Ovary (tissue), 9 donors: ENCODE results near the gene MAIP1. TPM values are rescaled to one million over a fixed set of nuclear protein-coding genes. Genes with fewer than 3 reads are reported as not detected.

Experiments
- DNase-seq, 5 donors: peaks; one replicate each; pipeline ENCODE4 v3.0.0-alpha.2; 2019 to 2020
- H3K27ac ChIP-seq, 2 donors: fragments of 200-600 bp; one replicate each; pipeline versions ENCODE4 v1.5.1 to v1.8.0; 2019 to 2022
- H3K27me3 ChIP-seq: fragments of 200-600 bp; one replicate; pipeline ENCODE4 v1.8.0; 2022
- H3K36me3 ChIP-seq: fragments of 200-600 bp; sonication (generic); one replicate; pipeline ENCODE4 v1.5.1; 2019
- H3K4me1 ChIP-seq: one replicate; pipeline ENCODE4 v1.8.1; 2013; ENCODE audit warnings: mild to moderate bottlenecking, moderate library complexity; ENCODE audit not compliant: insufficient read depth
- H3K4me3 ChIP-seq: fragments of 200-600 bp; sonication (generic); one replicate; pipeline ENCODE4 v1.5.1; 2017
- H3K9me3 ChIP-seq, 2 donors: fragments of 200-600 bp in 1 of 2; sonication (generic) in 1 of 2; one replicate each; pipeline versions ENCODE4 v1.5.1 to v1.8.1; 2013 to 2019; ENCODE audit warnings: mild to moderate bottlenecking in 1 of 2, moderate library complexity in 1 of 2
- CTCF ChIP-seq, 3 donors: fragments of 450-650 bp in 2 of 3; fragments of 200-600 bp in 1 of 3; IDR thresholded peaks; one replicate each; pipeline versions ENCODE4 v1.5.1 to v1.8.0; 2016 to 2022; ENCODE audit warnings: antibody characterized with exemption in 3 of 3, mild to moderate bottlenecking in 1 of 3
- EP300 ChIP-seq: sonication (generic); formaldehyde crosslinking; IDR thresholded peaks from one replicate; pipeline ENCODE4 v1.6.1; 2017; ENCODE audit warnings: antibody characterized with exemption
- POLR2A ChIP-seq: fragments of 450-650 bp; IDR thresholded peaks from one replicate; pipeline ENCODE4 v1.6.1; 2017; ENCODE audit warnings: antibody characterized with exemption, mild to moderate bottlenecking, moderate library complexity
- WGBS, 3 donors: extraction: QIAGEN DNeasy Blood & Tissue Kit in 1 of 3; methylation state at CpG; one replicate each; pipeline versions ENCODE4 v1.1.5 to v1.1.7; 2013 to 2017; 5-methylcytosine and 5-hydroxymethylcytosine counted together
- intact Hi-C, 4 donors: fragments of 100-400 bp; cut with DNase I; formaldehyde crosslinking; loops; one replicate each; pipeline versions ENCODE4 v1.11.0 to v1.15.1; 2022 to 2023
- polyA plus RNA-seq, 2 donors: library from polyadenylated mRNA; stranded (reverse); fragments of 200-250 nt in 1 of 2; fragments of 350-450 nt in 1 of 2; fragmentation: Illumina TruSeq in 1 of 2; extraction: RNeasy Lipid Tissue Mini Kit (QIAGEN cat#74804) in 1 of 2; gene quantifications; one replicate each; pipeline ENCODE4 v1.2.3, GENCODE V29; 2013 to 2014
- total RNA-seq, 7 donors: library from RNA; depleted of rRNA in 2 of 7; stranded (reverse); fragments of >200 nt in 2 of 7; fragmentation: NEBNext Ultra II Directional in 3 of 7; extraction: Animal tissue kit (Norgen Biotek cat#: 25700) in 3 of 7; gene quantifications; one replicate each; pipeline versions ENCODE4 v1.1.0 to v1.2.4, GENCODE V29; 2016 to 2023
- donor health status: DM: no; HTN: no; CAD: no; lungs with moderate emphysema.
- donor health status: DM: no; HTN: no; CAD: no.
- donor health status: Bipolar disorder and iron deficiency.
- donor health status: DM: yes; HTN: yes; CAD: no.
- donor health status: DM: no; HTN: no; CAD: no.
- donor health status: DM: yes; HTN: yes; CAD: no.

MAIP1 gene
- total and polyA plus RNA-seq, 9 donors, result 10.7 to 18.3 (median 13.4) TPM

GRCh38 chr2:199989822-199990221 is 34.4 kb downstream of the MAIP1 start:
- Histone ChIP-seq H3K27ac (no peak overlapping the region), H3K27me3 (no peaks in the 10 kb centered on the region), H3K4me1 (no peaks in the 10 kb centered on the region), H3K36me3 (no peaks in the 10 kb centered on the region), H3K4me3 (no peak overlapping the region), H3K9me3 (no peaks in the 10 kb centered on the region)
- no peak for DNase-seq
- 94 to 98% (median 96%) methylated on average over 5 of the region's 5 CpGs for WGBS, 3 donors
- intact Hi-C loops, result loop anchor here (10.0 kb wide), 2 partner anchors 315 to 485 kb away; partner anchors contain the start of gene SPATS2L (in 4 of the 4)
- no peak for TF ChIP-seq CTCF (IDR thresholded peaks at IDR 0.05)
- no peak for TF ChIP-seq EP300

DNA sequence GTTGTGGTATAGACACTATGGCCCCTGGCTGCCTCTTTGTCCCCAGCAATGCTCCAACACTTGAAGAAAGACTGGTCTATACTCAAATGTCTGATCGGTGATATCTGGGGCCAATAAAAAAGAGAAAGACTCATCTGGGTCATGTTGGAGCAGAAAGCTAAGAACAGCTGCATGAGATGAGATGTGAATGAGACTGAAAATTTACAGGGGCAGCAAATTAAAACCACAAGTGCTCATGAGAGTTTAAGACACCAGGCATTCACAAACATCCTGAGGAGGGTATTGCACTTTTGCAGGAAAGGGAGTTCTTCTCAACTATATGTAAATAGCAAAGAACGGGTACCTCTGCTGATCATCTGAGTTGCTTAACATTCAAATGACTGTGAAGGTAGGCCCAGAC is 36.3 kb downstream of the MAIP1 start:
- WGBS, 3 donors, result 89 to 96% (median 95%) methylated on average over 2 of the region's 2 CpGs
- Histone ChIP-seq H3K27ac (no peak overlapping the region), H3K9me3 (no peaks in the 10 kb centered on the region), H3K4me3 (no peak overlapping the region), H3K27me3 (no peaks in the 10 kb centered on the region), H3K4me1 (no peaks in the 10 kb centered on the region), H3K36me3 (no peaks in the 10 kb centered on the region)
- intact Hi-C loops, result no loop called here
- DNase-seq, result no peak
- TF ChIP-seq CTCF (IDR thresholded peaks at IDR 0.05) (no peak), POLR2A (no peak), EP300 (no peak)

DNA sequence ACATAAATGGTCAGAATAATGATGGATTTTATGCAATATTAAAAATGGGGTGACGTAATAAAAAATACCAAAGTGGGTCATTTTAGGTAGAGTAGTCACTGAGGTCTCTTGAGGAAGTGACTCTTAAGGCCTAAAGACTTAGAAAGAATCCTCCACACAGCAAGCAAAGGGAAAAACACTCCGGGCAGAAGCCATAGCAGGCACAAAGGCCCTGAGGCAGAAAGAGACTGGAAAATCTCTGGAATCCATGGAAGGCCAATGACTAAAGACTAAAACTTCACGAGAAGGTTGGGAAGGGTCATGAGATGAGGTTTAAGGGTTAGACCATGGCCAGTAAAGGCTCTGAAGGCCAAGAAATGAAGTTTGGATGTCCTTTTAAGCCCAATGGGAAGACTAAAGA is 36.9 kb downstream of the MAIP1 start:
- Histone ChIP-seq H3K4me3 (no peak overlapping the region), H3K27ac (no peak overlapping the region), H3K27me3 (no peaks in the 10 kb centered on the region), H3K4me1 (no peaks in the 10 kb centered on the region), H3K9me3 (no peaks in the 10 kb centered on the region), H3K36me3 (no peaks in the 10 kb centered on the region)
- intact Hi-C loops, result no loop called here
- 94 to 97% (median 96%) methylated on average over 3 of the region's 3 CpGs for WGBS, 3 donors
- no peak for DNase-seq
- no peak for TF ChIP-seq POLR2A
- no peak for TF ChIP-seq EP300
- TF ChIP-seq CTCF (IDR thresholded peaks at IDR 0.05), result no peak

DNA sequence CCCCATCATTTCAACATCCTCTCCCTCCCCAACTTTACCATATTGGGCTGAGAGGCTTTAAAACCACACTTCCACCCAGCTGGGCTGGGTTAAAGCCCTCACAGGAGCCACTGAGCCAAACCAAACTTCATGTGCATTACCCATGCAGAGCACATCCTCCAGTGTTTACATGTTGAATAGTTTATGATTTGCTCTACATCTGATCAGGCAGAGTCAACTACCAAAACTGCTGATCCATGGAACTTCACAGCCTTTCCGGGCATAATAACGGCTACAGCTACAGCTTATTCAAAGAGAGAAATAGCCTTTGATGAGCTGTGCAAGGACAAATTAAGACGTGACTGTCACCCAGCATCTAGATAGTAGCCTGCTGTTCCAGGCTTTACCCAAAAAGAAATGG is 39.0 kb downstream of the MAIP1 start:
- Histone ChIP-seq H3K27me3 (no peaks in the 10 kb centered on the region), H3K4me3 (no peak overlapping the region), H3K4me1 (no peaks in the 10 kb centered on the region), H3K27ac (no peak overlapping the region), H3K36me3 (no peaks in the 10 kb centered on the region), H3K9me3 (no peaks in the 10 kb centered on the region)
- TF ChIP-seq CTCF (IDR thresholded peaks at IDR 0.05) (no peak), POLR2A (no peak), EP300 (no peak)
- intact Hi-C loops, result no loop called here
- 86 to 90% (median 88%) methylated on average over 3 of the region's 3 CpGs for WGBS, 3 donors
- DNase-seq, result no peak

- Histone ChIP-seq H3K9me3 (no peaks in the 10 kb centered on the region), H3K27me3 (no peaks in the 10 kb centered on the region), H3K36me3 (no peaks in the 10 kb centered on the region), H3K4me1 (no peaks in the 10 kb centered on the region), H3K27ac (no peak overlapping the region), H3K4me3 (no peak overlapping the region)
- DNase-seq, result no peak
- intact Hi-C loops, result no loop called here
- WGBS, 3 donors, result 80 to 86% (median 85%) methylated on average over 2 of the region's 2 CpGs
- TF ChIP-seq CTCF (IDR thresholded peaks at IDR 0.05), result no peak
- no peak for TF ChIP-seq POLR2A
- no peak for TF ChIP-seq EP300
Observed at GRCh38 chr2:199994896-199995295, 39.5 kb downstream of the MAIP1 start.
